SU-DHL-6 (cell line): ENCODE measurements around the gene ZC3H4.
"Not testable (repeated sequence)": the region's sequence is repeated elsewhere in the genome, so short reads cannot be mapped to it uniquely, and the experiment has no call there.

Source experiments
- EZH2phosphoT487 ChIP-seq: fragments of 200-600 bp; sonication (generic), shearing (Covaris generic); conservative IDR thresholded peaks from 2 replicates; pipeline ENCODE4 v1.6.1; 2018; ENCODE audit warnings: mild to moderate bottlenecking, antibody characterized with exemption, low read length, moderate library complexity, mixed read lengths
- TF ChIP-seq, protein P1 (sequence below): fragments of 200-600 bp; sonication (generic); IDR thresholded peaks from one replicate; pipeline ENCODE4 v1.5.1; 2017; ENCODE audit warnings: antibody characterized with exemption, mild to moderate bottlenecking, low read length, moderate library complexity; ENCODE audit not compliant: insufficient read depth, poor library complexity, severe bottlenecking

DNA sequence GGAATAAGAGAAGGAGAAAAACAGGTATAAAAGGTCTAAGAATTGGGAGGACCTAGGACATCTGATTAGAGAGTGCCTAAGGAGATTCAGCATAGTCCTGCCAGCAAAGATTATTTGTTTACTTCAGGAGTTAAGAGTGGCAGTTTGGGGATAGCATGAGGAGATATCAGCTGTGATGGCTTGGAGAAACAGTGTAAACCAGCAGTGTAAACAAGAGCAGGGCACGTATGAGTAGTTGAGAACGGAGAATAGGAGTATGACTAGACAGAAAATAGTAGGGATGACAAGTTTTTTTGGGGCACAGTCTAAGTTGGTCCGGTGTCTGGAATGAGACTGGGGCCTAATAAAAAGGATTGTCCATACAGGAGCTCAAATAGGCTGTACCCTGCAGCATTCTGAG, 63.0 kb downstream of the ZC3H4 start:
- TF ChIP-seq, protein P1, sequence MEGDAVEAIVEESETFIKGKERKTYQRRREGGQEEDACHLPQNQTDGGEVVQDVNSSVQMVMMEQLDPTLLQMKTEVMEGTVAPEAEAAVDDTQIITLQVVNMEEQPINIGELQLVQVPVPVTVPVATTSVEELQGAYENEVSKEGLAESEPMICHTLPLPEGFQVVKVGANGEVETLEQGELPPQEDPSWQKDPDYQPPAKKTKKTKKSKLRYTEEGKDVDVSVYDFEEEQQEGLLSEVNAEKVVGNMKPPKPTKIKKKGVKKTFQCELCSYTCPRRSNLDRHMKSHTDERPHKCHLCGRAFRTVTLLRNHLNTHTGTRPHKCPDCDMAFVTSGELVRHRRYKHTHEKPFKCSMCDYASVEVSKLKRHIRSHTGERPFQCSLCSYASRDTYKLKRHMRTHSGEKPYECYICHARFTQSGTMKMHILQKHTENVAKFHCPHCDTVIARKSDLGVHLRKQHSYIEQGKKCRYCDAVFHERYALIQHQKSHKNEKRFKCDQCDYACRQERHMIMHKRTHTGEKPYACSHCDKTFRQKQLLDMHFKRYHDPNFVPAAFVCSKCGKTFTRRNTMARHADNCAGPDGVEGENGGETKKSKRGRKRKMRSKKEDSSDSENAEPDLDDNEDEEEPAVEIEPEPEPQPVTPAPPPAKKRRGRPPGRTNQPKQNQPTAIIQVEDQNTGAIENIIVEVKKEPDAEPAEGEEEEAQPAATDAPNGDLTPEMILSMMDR = not testable (repeated sequence)
- TF ChIP-seq EZH2phosphoT487 = not testable (repeated sequence)
